AG04450 (cell line): ENCODE data around the gene CAV1. TPM values are rescaled to one million over a fixed set of nuclear protein-coding genes. Genes with fewer than 3 reads are reported as not detected.

ENCODE experiments used
- CTCF ChIA-PET: fragments of 300-600, 350-600 bp; formaldehyde crosslinking; extraction: SDS; loops from one replicate; lab custom pipeline; 2022; ENCODE audit warnings: antibody characterized with exemption, inconsistent platforms; lab: Charles Lee
- POLR2A ChIA-PET: fragments of 350-600 bp; formaldehyde crosslinking; extraction: SDS; loops from one replicate; lab custom pipeline; 2021; ENCODE audit warnings: antibody characterized with exemption, inconsistent platforms; lab: Yijun Ruan, JAX
- DNase-seq: peaks from one replicate; pipeline ENCODE4 v3.0.0-alpha.2; 2011; ENCODE audit warnings: low read depth, low spot score
- H3K27ac ChIP-seq: one replicate; pipeline ENCODE4 v1.5.1; 2012; ENCODE audit warnings: low read depth, low read length, control low read depth
- H3K27me3 ChIP-seq: one replicate; pipeline ENCODE4 v1.6.0; 2012; ENCODE audit warnings: low read length; ENCODE audit not compliant: control insufficient read depth, insufficient read depth
- H3K4me3 ChIP-seq: 2 replicates; pipeline ENCODE4 v1.5.1; 2011; ENCODE audit warnings: mild to moderate bottlenecking, low read depth, low read length, control low read depth
- H3K9me3 ChIP-seq: 2 replicates; pipeline ENCODE4 v1.5.1; 2012; ENCODE audit warnings: low read length; ENCODE audit not compliant: control insufficient read depth, insufficient read depth
- CTCF ChIP-seq: IDR thresholded peaks from 2 replicates; pipeline ENCODE4 v1.5.1; 2011; ENCODE audit warnings: low read depth, low read length, control low read depth, inconsistent platforms
- polyA plus RNA-seq: library from polyadenylated mRNA; depleted of rRNA; stranded (reverse); fragments of >200 nt; gene quantifications from 2 replicates; pipeline ENCODE4 v1.2.3, GENCODE V29; 2011

Gene CAV1
- polyA plus RNA-seq, 1 experiment: 1,209 TPM

GRCh38 chr7:116515584-116515983 is 9.3 kb upstream of the CAV1 start:
- POLR2A ChIA-PET: no interaction called here
- Histone ChIP-seq H3K4me3 (no peak overlapping the region), H3K27me3 (no peaks in the 10 kb centered on the region), H3K9me3 (no peaks in the 10 kb centered on the region), H3K27ac (no peak overlapping the region)
- DNase-seq: no peak
- CTCF ChIA-PET: interaction anchor here (0.6 kb wide), 1 partner anchor 259 kb away, joined by 6 read pairs; no protein-coding TSS in a partner anchor
- TF ChIP-seq CTCF: no peak

- CTCF ChIA-PET: interaction anchor here (1.3 kb wide), 1 partner anchor 10 kb away, joined by 4 read pairs; no protein-coding TSS in a partner anchor
- no peak for DNase-seq
- Histone ChIP-seq H3K4me3 (no peak overlapping the region), H3K27ac (no peak overlapping the region), H3K27me3 (no peaks in the 10 kb centered on the region), H3K9me3 (no peaks in the 10 kb centered on the region)
- POLR2A ChIA-PET: no interaction called here
- no peak for TF ChIP-seq CTCF
Observed at GRCh38 chr7:116516324-116516723, 8.5 kb upstream of the CAV1 start.

GRCh38 chr7:116517626-116518025 is 7.2 kb upstream of the CAV1 start:
- DNase-seq: no peak
- TF ChIP-seq CTCF: no peak
- POLR2A ChIA-PET: no interaction called here
- H3K4me3 ChIP-seq: no peak overlapping the region
- H3K27ac ChIP-seq: no peak overlapping the region
- CTCF ChIA-PET: no interaction called here
- no peaks in the 10 kb centered on the region for H3K27me3 ChIP-seq
- no peaks in the 10 kb centered on the region for H3K9me3 ChIP-seq

- H3K27ac ChIP-seq: no peak overlapping the region
- no peak for TF ChIP-seq CTCF
- CTCF ChIA-PET: interaction anchor here (0.6 kb wide), 1 partner anchor 73 kb away, joined by 3 read pairs; no protein-coding TSS in a partner anchor
- no peak for DNase-seq
- no peaks in the 10 kb centered on the region for H3K9me3 ChIP-seq
- POLR2A ChIA-PET: no interaction called here
- H3K4me3 ChIP-seq: no peak overlapping the region
- H3K27me3 ChIP-seq: no peaks in the 10 kb centered on the region
Observed at GRCh38 chr7:116518961-116519360, 5.9 kb upstream of the CAV1 start.

- no peak for TF ChIP-seq CTCF
- Histone ChIP-seq H3K27ac (no peak overlapping the region), H3K9me3 (no peaks in the 10 kb centered on the region), H3K27me3 (no peaks in the 10 kb centered on the region), H3K4me3 (no peak overlapping the region)
- ChIA-PET CTCF (interaction anchor here (0.5 to 1.4 kb wide), 3 partner anchors 67 to 285 kb away, joined by 3 read pairs; no protein-coding TSS in a partner anchor), POLR2A (no interaction called here)
- DNase-seq: no peak
Observed at GRCh38 chr7:116521046-116521664, 3.7 kb upstream of the CAV1 start.
